H7 (cell line): ENCODE results near the gene PDZD11. TPM values are rescaled to one million over a fixed set of nuclear protein-coding genes. Genes with fewer than 3 reads are reported as not detected.
A peak's percentile ranks its signal among the peaks of the same experiment; 100 is the strongest.
"Not testable (repeated sequence)": the region's sequence is repeated elsewhere in the genome, so short reads cannot be mapped to it uniquely, and the experiment has no call there.

ENCODE experiments used
- DNase-seq: peaks from one replicate; pipeline ENCODE4 v3.0.0; 2012
- H3K27me3 ChIP-seq: 2 replicates; pipeline ENCODE4 v1.6.0; 2011; ENCODE audit warnings: mild to moderate bottlenecking, low read length; ENCODE audit not compliant: control insufficient read depth, insufficient read depth
- H3K36me3 ChIP-seq: replicated peaks from 2 replicates; pipeline ENCODE4 v1.5.1; 2011; ENCODE audit warnings: low read length; ENCODE audit not compliant: control insufficient read depth, insufficient read depth
- H3K4me3 ChIP-seq: 2 replicates; pipeline ENCODE4 v1.5.1; 2011; ENCODE audit warnings: low read depth, mild to moderate bottlenecking, control low read depth, low read length, moderate library complexity; ENCODE audit not compliant: insufficient read depth
- total RNA-seq: library from RNA; depleted of rRNA; stranded (reverse); fragments of >200 nt; shearing (Covaris generic); gene quantifications from 2 replicates; pipeline ENCODE4 v1.2.3, GENCODE V29; 2014; rRNA removed

Gene PDZD11
- total RNA-seq, result 35.0 and 37.5 TPM in 2 replicates

- H3K36me3 ChIP-seq, result peaks cover 4% of the 10 kb centered on the region
- DNase-seq, result peak; percentile 92
- no peaks in the 10 kb centered on the region for H3K27me3 ChIP-seq
- peak within 1 kb of the TSS; percentile 69 for H3K4me3 ChIP-seq
Measured at GRCh38 chrX:70289793-70290770, at the start of gene PDZD11, which contains the start of gene KIF4A. PDZD11 (minus strand) TSS chrX:70289927; CDS start chrX:70289341, 586 bp downstream. KIF4A (plus strand) TSS chrX:70290104; CDS start chrX:70290459, 355 bp downstream.

GRCh38 chrX:70338290-70338689, 48.6 kb upstream of the PDZD11 start:
- DNase-seq, result no peak
- H3K27me3 ChIP-seq, result no peaks in the 10 kb centered on the region
- no peak overlapping the region for H3K4me3 ChIP-seq
- H3K36me3 ChIP-seq, result peaks cover 3% of the 10 kb centered on the region

- H3K27me3 ChIP-seq, result no peaks in the 10 kb centered on the region
- H3K36me3 ChIP-seq, result peaks cover 3% of the 10 kb centered on the region
- no peak for DNase-seq
- no peak overlapping the region for H3K4me3 ChIP-seq
Measured at GRCh38 chrX:70336767-70337166, 47.0 kb upstream of the PDZD11 start.

- no peaks in the 10 kb centered on the region for H3K27me3 ChIP-seq
- no peak overlapping the region for H3K4me3 ChIP-seq
- peak; percentile 22 for DNase-seq
- peaks cover 1% of the 10 kb centered on the region; the same call in 1 of the 2 replicates for H3K36me3 ChIP-seq
Measured at GRCh38 chrX:70332600-70332999, 42.9 kb upstream of the PDZD11 start.

- DNase-seq, result no peak
- Histone ChIP-seq H3K27me3 (no peaks in the 10 kb centered on the region), H3K36me3 (peaks cover 1% of the 10 kb centered on the region; the same call in 1 of the 2 replicates), H3K4me3 (no peak overlapping the region)
Measured at GRCh38 chrX:70331161-70331560, 41.4 kb upstream of the PDZD11 start.

- Histone ChIP-seq H3K36me3 (no peaks in the 10 kb centered on the region), H3K27me3 (no peaks in the 10 kb centered on the region), H3K4me3 (no peak overlapping the region)
- DNase-seq, result no peak
Measured at GRCh38 chrX:70324326-70324725, 34.6 kb upstream of the PDZD11 start.

GRCh38 chrX:70323628-70324027, 33.9 kb upstream of the PDZD11 start:
- H3K36me3 ChIP-seq, H3K27me3 ChIP-seq, DNase-seq, H3K4me3 ChIP-seq: not testable (repeated sequence)

GRCh38 chrX:70322784-70323183, 33.1 kb upstream of the PDZD11 start:
- H3K27me3 ChIP-seq, result no peaks in the 10 kb centered on the region
- no peak for DNase-seq
- no peaks in the 10 kb centered on the region; the same call in 1 of the 2 replicates for H3K36me3 ChIP-seq
- no peak overlapping the region for H3K4me3 ChIP-seq

GRCh38 chrX:70313503-70313902, 23.8 kb upstream of the PDZD11 start:
- Histone ChIP-seq H3K36me3 (no peaks in the 10 kb centered on the region), H3K4me3 (no peak overlapping the region), H3K27me3 (no peaks in the 10 kb centered on the region)
- no peak for DNase-seq

GRCh38 chrX:70301716-70302115, 12.0 kb upstream of the PDZD11 start:
- Histone ChIP-seq H3K36me3 (peaks cover 3% of the 10 kb centered on the region), H3K27me3 (no peaks in the 10 kb centered on the region), H3K4me3 (no peak overlapping the region)
- DNase-seq, result no peak

GRCh38 chrX:70293621-70294020, 3.9 kb upstream of the PDZD11 start:
- no peak overlapping the region for H3K4me3 ChIP-seq
- no peaks in the 10 kb centered on the region for H3K27me3 ChIP-seq
- DNase-seq, result no peak
- no peaks in the 10 kb centered on the region for H3K36me3 ChIP-seq

- H3K36me3 ChIP-seq, result peaks cover 1% of the 10 kb centered on the region
- DNase-seq, result no peak
- no peaks in the 10 kb centered on the region for H3K27me3 ChIP-seq
- no peak overlapping the region for H3K4me3 ChIP-seq
Measured at GRCh38 chrX:70292788-70293187, 3.1 kb upstream of the PDZD11 start.

- H3K36me3 ChIP-seq, result peaks cover 4% of the 10 kb centered on the region
- no peaks in the 10 kb centered on the region for H3K27me3 ChIP-seq
- no peak for DNase-seq
- peak overlapping the region; percentile 69 for H3K4me3 ChIP-seq
Measured at GRCh38 chrX:70289168-70289792, 447 bp downstream of the PDZD11 start.

GRCh38 chrX:70281951-70282350, 7.8 kb downstream of the PDZD11 start, which contains the start of gene RAB41:
RAB41 (plus strand) TSS chrX:70282172; CDS start chrX:70282218, 46 bp downstream.
- Histone ChIP-seq H3K4me3 (no peak within 1 kb of the TSS), H3K27me3 (no peaks in the 10 kb centered on the region)

More at GRCh38 chrX:70281951-70282350, 7.8 kb downstream of the PDZD11 start, which contains the start of gene RAB41:
- H3K36me3 ChIP-seq, result no peaks in the 10 kb centered on the region; the same call in 1 of the 2 replicates
- DNase-seq, result no peak
